Keratinocyte (primary cell): ENCODE data around the gene KANSL2. TPM values are rescaled to one million over a fixed set of nuclear protein-coding genes. Genes with fewer than 3 reads are reported as not detected.
"Not testable (repeated sequence)": the region's sequence is repeated elsewhere in the genome, so short reads cannot be mapped to it uniquely, and the experiment has no call there.

Experiments used
- DNase-seq: peaks from one replicate; pipeline ENCODE4 v3.0.0-alpha.2; 2011; ENCODE audit warnings: low read depth, missing footprints, low spot score
- FAIRE-seq: peaks from 2 replicates; lab custom pipeline; 2011; peaks lifted over from hg19 to GRCh38; lab: Jason Lieb, UNC
- H2AFZ ChIP-seq: 2 replicates; pipeline ENCODE4 v1.6.0; 2012; ENCODE audit warnings: low read length, control low read depth, inconsistent platforms; ENCODE audit not compliant: control insufficient read depth
- H3K27ac ChIP-seq: 2 replicates; pipeline ENCODE4 v1.5.1; 2011; ENCODE audit warnings: low read length; ENCODE audit not compliant: control insufficient read depth, insufficient read depth
- H3K27me3 ChIP-seq: 3 replicates; pipeline ENCODE4 v1.6.0; 2011; ENCODE audit warnings: low read length; ENCODE audit not compliant: control insufficient read depth, insufficient read depth; ENCODE audit errors: extremely low read depth
- H3K36me3 ChIP-seq, 2 experiments: 2 replicates in 1 of 2; 3 replicates in 1 of 2; pipeline ENCODE4 v1.5.1; 2011; ENCODE audit warnings: low read length in 2 of 2, mild to moderate bottlenecking in 1 of 2; ENCODE audit not compliant: control insufficient read depth in 2 of 2, insufficient read depth in 2 of 2; ENCODE audit errors: extremely low read depth in 1 of 2
- H3K4me1 ChIP-seq: 3 replicates; pipeline ENCODE4 v1.5.1; 2011; ENCODE audit warnings: low read length; ENCODE audit not compliant: control insufficient read depth, insufficient read depth; ENCODE audit errors: extremely low read depth
- H3K4me2 ChIP-seq: 3 replicates; pipeline ENCODE4 v1.6.0; 2011; ENCODE audit warnings: low read depth, low read length; ENCODE audit not compliant: control insufficient read depth, insufficient read depth; ENCODE audit errors: extremely low read depth
- H3K4me3 ChIP-seq, 3 experiments: fragments of 200-600 bp in 1 of 3; sonication (generic) in 1 of 3; 2 replicates in 2 of 3; 3 replicates in 1 of 3; pipeline ENCODE4 v1.5.1; 2011 to 2016; ENCODE audit warnings: low read length in 3 of 3, mild to moderate bottlenecking in 3 of 3, control low read depth in 2 of 3, inconsistent platforms in 1 of 3, low read depth in 1 of 3, mixed read lengths in 1 of 3, mixed run types in 1 of 3, moderate library complexity in 1 of 3; ENCODE audit not compliant: control insufficient read depth in 2 of 3, insufficient read depth in 2 of 3; ENCODE audit errors: extremely low read depth in 1 of 3
- H3K79me2 ChIP-seq: 2 replicates; pipeline ENCODE4 v1.6.0; 2012; ENCODE audit warnings: low read length; ENCODE audit not compliant: control insufficient read depth, insufficient read depth
- H3K9ac ChIP-seq: 3 replicates; pipeline ENCODE4 v1.6.0; 2011; ENCODE audit warnings: low read length; ENCODE audit not compliant: control insufficient read depth, insufficient read depth; ENCODE audit errors: extremely low read depth
- H3K9me1 ChIP-seq: 3 replicates; pipeline ENCODE4 v1.6.0; 2011; ENCODE audit warnings: low read length; ENCODE audit not compliant: control insufficient read depth, insufficient read depth; ENCODE audit errors: extremely low read depth
- H3K9me3 ChIP-seq: 2 replicates; pipeline ENCODE4 v1.5.1; 2012; ENCODE audit warnings: low read depth, low read length; ENCODE audit not compliant: control insufficient read depth
- H4K20me1 ChIP-seq: 3 replicates; pipeline ENCODE4 v1.6.0; 2011; ENCODE audit warnings: low read length; ENCODE audit not compliant: control insufficient read depth, insufficient read depth; ENCODE audit errors: extremely low read depth
- CTCF ChIP-seq, 3 experiments: IDR thresholded peaks in 1 of 3; conservative IDR thresholded peaks in 1 of 3; optimal IDR thresholded peaks in 1 of 3; 2 replicates in 2 of 3; 3 replicates in 1 of 3; pipeline versions ENCODE3 to v1.5.1; 2011; ENCODE audit warnings: low read length in 3 of 3, mild to moderate bottlenecking in 3 of 3, moderate library complexity in 2 of 3, control low read depth in 1 of 3, inconsistent platforms in 1 of 3; ENCODE audit not compliant: insufficient read depth in 2 of 3; ENCODE audit errors: extremely low read depth in 1 of 3
- EZH2 ChIP-seq: IDR thresholded peaks from one replicate; pipeline ENCODE4 v1.6.1; 2012; ENCODE audit warnings: inconsistent platforms, mild to moderate bottlenecking, low read length, moderate library complexity
- dilution Hi-C: fragments of 300-500 bp; cut with MboI; formaldehyde crosslinking; loops from one replicate; pipeline ENCODE4 v1.7.0; 2020; ENCODE audit warnings: low sequenced_read_pairs; ENCODE audit not compliant: extremely low pct_ligation_motif_present
- polyA plus RNA-seq, 5 experiments: library from polyadenylated mRNA; depleted of rRNA in 3 of 5; stranded (reverse) in 3 of 5; stranded (forward) in 1 of 5; unstranded in 1 of 5; fragments of >200 nt; gene quantifications; 1 replicate in 1 of 5; 2 replicates in 3 of 5; 3 replicates in 1 of 5; pipeline versions ENCODE4 v1.2.1 to v1.2.3, GENCODE V29; 2011 to 2012; ENCODE audit warnings: missing spikeins in 2 of 5, low read depth in 1 of 5, low replicate concordance in 1 of 5

The KANSL2 gene
- polyA plus RNA-seq, 1 donor (not counting 4 experiments of a cell fraction or from before 2014, with no cell fraction given) = 37.8 TPM

- Histone ChIP-seq H3K36me3 (peaks cover 20 to 21% of the 10 kb centered on the region in 2 experiments), H3K27me3 (no peaks in the 10 kb centered on the region), H3K4me1 (no peaks in the 10 kb centered on the region), H3K79me2 (no peaks in the 10 kb centered on the region), H3K9me3 (no peaks in the 10 kb centered on the region), H3K9me1 (no peaks in the 10 kb centered on the region), H4K20me1 (no peaks in the 10 kb centered on the region), H2AFZ (no peak overlapping the region), H3K9ac (no peak overlapping the region), H3K27ac (no peak overlapping the region), H3K4me2 (no peak overlapping the region), H3K4me3 (no peak overlapping the region)
- FAIRE-seq (no peak), DNase-seq (no peak)
- dilution Hi-C loops = no loop called here
- TF ChIP-seq EZH2 = no peak
- TF ChIP-seq CTCF (optimal IDR thresholded peaks at IDR 0.05 in 1 of 3, IDR thresholded peaks at IDR 0.05 in 1 of 3, conservative IDR thresholded peaks at IDR 0.05 in 1 of 3; ENCODE audit: extremely low read depth in 1 of 3, insufficient read depth in 2 of 3, low read length in 3 of 3) = no peak
Measured at GRCh38 chr12:48651681-48652080, 30.4 kb downstream of the KANSL2 start.

DNA sequence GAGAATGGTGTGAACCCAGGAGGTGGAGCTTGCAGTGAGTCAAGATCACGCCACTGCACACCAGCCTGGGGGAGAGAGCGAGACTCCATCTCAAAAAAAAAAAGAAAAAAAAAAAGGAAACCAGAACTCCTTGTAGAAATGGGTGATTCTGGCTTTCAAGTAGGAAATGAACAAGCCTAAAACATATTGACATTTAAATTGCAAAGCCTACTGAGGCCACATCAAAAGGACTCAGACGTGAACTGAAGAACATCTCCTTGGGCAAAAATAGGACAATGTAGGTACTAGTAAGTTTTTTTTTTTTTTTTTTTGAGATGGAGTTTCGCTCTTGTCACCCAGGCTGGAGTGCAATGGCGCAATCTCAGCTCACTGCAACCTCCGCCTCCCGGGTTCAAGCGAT is 36.7 kb downstream of the KANSL2 start:
- H3K27me3 ChIP-seq, H3K27ac ChIP-seq, H3K4me1 ChIP-seq, H2AFZ ChIP-seq, dilution Hi-C loops, H4K20me1 ChIP-seq, H3K9me1 ChIP-seq, H3K79me2 ChIP-seq, H3K9me3 ChIP-seq, H3K4me2 ChIP-seq, FAIRE-seq, DNase-seq, H3K36me3 ChIP-seq, H3K9ac ChIP-seq, H3K4me3 ChIP-seq: not testable (repeated sequence)

DNA sequence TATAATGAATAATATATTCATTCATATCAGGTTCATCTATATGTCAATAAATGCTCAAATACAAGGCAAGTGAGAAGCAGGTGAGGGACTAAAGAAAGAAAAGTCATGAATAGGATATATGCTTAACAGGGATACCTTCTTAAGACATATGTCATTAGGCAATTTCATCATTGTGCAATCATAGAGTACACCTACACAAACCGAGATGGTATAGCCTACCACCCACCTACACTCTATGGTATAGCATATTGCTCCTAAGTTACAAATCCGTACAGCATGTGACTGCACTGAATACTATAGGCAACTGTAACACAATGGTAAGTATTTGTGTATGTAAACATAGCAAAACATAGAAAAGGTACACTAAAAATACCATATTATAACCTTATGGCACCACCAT is 39.0 kb downstream of the KANSL2 start:
- no peak overlapping the region for H2AFZ ChIP-seq
- DNase-seq (no peak), FAIRE-seq (no peak)
- peaks cover 3 to 4% of the 10 kb centered on the region in 2 experiments for H3K36me3 ChIP-seq
- dilution Hi-C loops = no loop called here
- H3K4me1 ChIP-seq = no peaks in the 10 kb centered on the region
- no peak overlapping the region for H3K4me3 ChIP-seq
- H4K20me1 ChIP-seq = no peaks in the 10 kb centered on the region
- no peaks in the 10 kb centered on the region for H3K27me3 ChIP-seq
- H3K79me2 ChIP-seq = no peaks in the 10 kb centered on the region
- H3K4me2 ChIP-seq = no peak overlapping the region
- no peak overlapping the region for H3K27ac ChIP-seq
- H3K9me3 ChIP-seq = no peaks in the 10 kb centered on the region
- H3K9me1 ChIP-seq = no peaks in the 10 kb centered on the region
- TF ChIP-seq EZH2 = no peak
- no peak overlapping the region for H3K9ac ChIP-seq

GRCh38 chr12:48641752-48642555 is 40.1 kb downstream of the KANSL2 start:
- H3K27me3 ChIP-seq, DNase-seq, H3K9me3 ChIP-seq, H3K4me2 ChIP-seq, H3K4me1 ChIP-seq, dilution Hi-C loops, H3K9ac ChIP-seq, H4K20me1 ChIP-seq, H3K79me2 ChIP-seq, H2AFZ ChIP-seq, H3K36me3 ChIP-seq, H3K27ac ChIP-seq, FAIRE-seq, H3K4me3 ChIP-seq, H3K9me1 ChIP-seq: not testable (repeated sequence)
